Measurements from ENCODE around the gene MLH3. TPM values are rescaled to one million over a fixed set of nuclear protein-coding genes. Genes with fewer than 3 reads are reported as not detected.

The MLH3 gene
- total and polyA plus RNA-seq, 2 of the 13 experiments (the other 11 are each of a cell fraction or from before 2014, with no cell fraction given) = 14.4 to 24.8 TPM

DNA sequence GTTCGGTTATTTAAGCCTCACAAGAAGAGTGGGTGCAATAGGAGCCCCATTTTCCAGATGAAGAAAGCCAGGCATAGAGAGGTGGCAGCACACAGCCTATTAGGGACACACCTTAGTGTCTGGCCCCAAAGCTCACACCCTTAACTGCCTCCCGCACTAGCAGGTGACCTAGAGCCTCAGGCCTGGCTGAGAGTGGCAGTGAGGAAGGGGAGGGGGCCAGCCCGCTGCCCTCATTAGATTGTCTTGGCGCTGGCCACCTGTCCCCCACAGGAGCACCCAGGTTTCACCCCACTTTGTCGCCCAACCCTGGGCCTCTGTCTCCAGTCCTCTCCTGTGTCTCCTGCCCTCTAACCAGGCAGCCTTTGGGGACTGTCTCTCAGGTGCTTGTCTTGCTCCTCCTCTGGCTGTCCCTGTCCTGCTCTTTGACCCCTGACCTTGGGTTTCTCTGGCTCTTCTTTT is 77.3 kb downstream of the MLH3 start:
- ChIA-PET POLR2A (interaction anchor here (1.2 to 2.0 kb wide), 5 partner anchors 18 to 96 kb away, joined by 3 to 5 read pairs (median 4); partner anchors contain the start of genes EIF2B2, PGF and ZC2HC1C), CTCF (ENCODE audit: low intra/inter-chr PET ratio, low total read pairs) (no interaction called here)
- Histone ChIP-seq H3K36me3 (replicated peaks in 1 of 2; ENCODE audit: control insufficient read depth in 1 of 2, insufficient read depth in 2 of 2, low read length in 2 of 2) (no peaks in the 10 kb centered on the region), H3K9me3 (ENCODE audit: low read length) (no peaks in the 10 kb centered on the region), H2AFZ (ENCODE audit: low read length) (no peak overlapping the region), H3K4me2 (ENCODE audit: low read depth, low read length) (peak overlapping the region; percentile 70), H3K4me1 (ENCODE audit: insufficient read depth, low read length) (peaks cover 38% of the 10 kb centered on the region), H3K9ac (ENCODE audit: insufficient read depth, low read depth, low read length) (no peak overlapping the region), H3K79me2 (ENCODE audit: insufficient read depth, low read length) (no peaks in the 10 kb centered on the region), H3K4me3 (replicated peaks in 1 of 3; ENCODE audit: insufficient read depth in 1 of 3, low read depth in 2 of 3, low read length in 3 of 3) (peak overlapping the region in 1 of 3 experiments; percentile 15; a peak in 1 of 6 replicates), H3K27ac (ENCODE audit: extremely low read length, insufficient read depth, low read length) (no peak overlapping the region), H3K27me3 (ENCODE audit: control insufficient read depth in 1 of 2, insufficient read depth in 2 of 2, low read length in 2 of 2) (peaks cover 0 to 36% of the 10 kb centered on the region in 2 experiments; a peak in 3 of 5 replicates), H4K20me1 (ENCODE audit: insufficient read depth, low read length) (no peaks in the 10 kb centered on the region)
- DNase-seq (ENCODE audit: low spot score) (peak; percentile 39), FAIRE-seq (no peak), ATAC-seq (peak; percentile 60)
- no TSS peak for BruUV-seq (replicated peaks)
- TF ChIP-seq KLF6 (CRISPR knock-in tag; IDR thresholded peaks at IDR 0.05) = no peak
- no peak for TF ChIP-seq NFIC (IDR thresholded peaks at IDR 0.05; ENCODE audit: low read length)
- 0 out of 2 replicates have a peak, but pooled peaks have one; percentile 22 for TF ChIP-seq PHF21A (CRISPR knock-in tag; IDR thresholded peaks at IDR 0.05)
- TF ChIP-seq RARA (CRISPR knock-in tag; IDR thresholded peaks at IDR 0.05) = peak; percentile 57
- TF ChIP-seq SOX6 (IDR thresholded peaks at IDR 0.05) = no peak
- 0 out of 2 replicates have a peak, but pooled peaks have one; percentile 17 for TF ChIP-seq SOX6 (CRISPR knock-in tag; IDR thresholded peaks at IDR 0.05)
- peak; percentile 75 for TF ChIP-seq NR2F6 (IDR thresholded peaks at IDR 0.05)
- peak; percentile 39; the same call in 1 of the 2 replicates for TF ChIP-seq NR2F6 (CRISPR knock-in tag; IDR thresholded peaks at IDR 0.05)
- no peak for TF ChIP-seq TOPORS (CRISPR knock-in tag; IDR thresholded peaks at IDR 0.05)
- 54% methylated on average over 2 of the region's 5 CpGs for WGBS (ENCODE audit: low lambda C conversion rate)
- intact Hi-C loops (cut with micrococcal nuclease; ENCODE audit: unreplicated experiment) = no loop called here
- in situ Hi-C loops (cut with HindIII; ENCODE audit: extremely low pct_ligation_motif_present, low pct_unique_long_range_greater_than_20kb) = no loop called here

DNA sequence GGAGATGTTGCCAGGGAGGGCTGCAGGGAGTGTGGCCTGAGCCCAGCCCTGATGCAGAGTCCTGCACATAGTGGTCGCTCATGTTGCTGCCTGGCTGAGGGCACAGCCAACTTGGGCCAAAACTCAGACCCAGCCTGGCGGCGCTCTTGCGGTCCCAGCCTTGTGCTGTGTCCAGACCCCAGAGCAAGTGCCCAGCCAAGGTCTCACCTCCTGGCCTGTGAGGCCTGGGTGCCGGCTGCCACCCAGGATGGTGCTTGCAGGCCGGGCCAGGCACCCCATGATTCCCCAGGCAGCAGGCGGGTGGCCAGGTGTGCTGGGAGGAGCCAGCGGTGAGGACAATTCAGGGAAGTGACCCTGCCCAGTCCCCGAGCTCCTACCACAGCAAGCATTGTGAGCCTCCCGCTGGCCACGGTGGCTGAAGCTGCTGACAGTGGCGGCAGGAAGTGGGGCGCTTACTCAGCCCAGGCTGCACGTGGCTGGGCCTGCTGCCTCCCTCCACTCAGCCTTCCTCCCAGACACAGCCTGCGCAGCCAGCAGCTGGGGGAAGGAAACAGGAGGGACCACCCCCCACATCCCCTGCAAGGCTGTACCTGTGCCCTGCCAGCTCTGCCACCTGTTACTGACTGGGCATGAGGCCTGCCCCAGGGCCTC is 78.1 kb downstream of the MLH3 start:
- Histone ChIP-seq H3K27ac (ENCODE audit: extremely low read length, insufficient read depth, low read length) (no peak overlapping the region), H4K20me1 (ENCODE audit: insufficient read depth, low read length) (no peaks in the 10 kb centered on the region), H3K4me2 (ENCODE audit: low read depth, low read length) (no peak overlapping the region; the same call in 1 of the 2 replicates), H3K36me3 (replicated peaks in 1 of 2; ENCODE audit: control insufficient read depth in 1 of 2, insufficient read depth in 2 of 2, low read length in 2 of 2) (no peaks in the 10 kb centered on the region), H3K4me3 (replicated peaks in 1 of 3; ENCODE audit: insufficient read depth in 1 of 3, low read depth in 2 of 3, low read length in 3 of 3) (no peak overlapping the region; a peak in 1 of 6 replicates), H3K79me2 (ENCODE audit: insufficient read depth, low read length) (no peaks in the 10 kb centered on the region), H2AFZ (ENCODE audit: low read length) (no peak overlapping the region), H3K9ac (ENCODE audit: insufficient read depth, low read depth, low read length) (no peak overlapping the region), H3K4me1 (ENCODE audit: insufficient read depth, low read length) (peaks cover 30% of the 10 kb centered on the region), H3K27me3 (ENCODE audit: control insufficient read depth in 1 of 2, insufficient read depth in 2 of 2, low read length in 2 of 2) (peaks cover 0 to 30% of the 10 kb centered on the region in 2 experiments; a peak in 3 of 5 replicates), H3K9me3 (ENCODE audit: low read length) (no peaks in the 10 kb centered on the region)
- POLR2A ChIA-PET = interaction anchor here (0.7 to 1.4 kb wide), 3 partner anchors 18 to 675 kb away, joined by 3 read pairs; partner anchors contain the start of gene PGF
- BruUV-seq (replicated peaks) = no TSS peak
- WGBS (ENCODE audit: low lambda C conversion rate) = 20% methylated on average over 2 of the region's 15 CpGs
- ATAC-seq = peak; percentile 63
- no peak for FAIRE-seq
- intact Hi-C loops (cut with micrococcal nuclease; ENCODE audit: unreplicated experiment) (no loop called here), in situ Hi-C loops (cut with HindIII; ENCODE audit: extremely low pct_ligation_motif_present, low pct_unique_long_range_greater_than_20kb) (no loop called here)
- CTCF ChIA-PET (ENCODE audit: low intra/inter-chr PET ratio, low total read pairs) = no interaction called here
- DNase-seq (ENCODE audit: low spot score) = no peak
- TF ChIP-seq RFXANK (CRISPR knock-in tag; IDR thresholded peaks at IDR 0.05) (no peak), ZNF160 (CRISPR knock-in tag; IDR thresholded peaks at IDR 0.05) (no peak), MAFG (CRISPR knock-in tag; IDR thresholded peaks at IDR 0.05) (no peak), ZNF761 (CRISPR knock-in tag; conservative IDR thresholded peaks at IDR 0.05) (no peak)
- TF ChIP-seq, protein P1, sequence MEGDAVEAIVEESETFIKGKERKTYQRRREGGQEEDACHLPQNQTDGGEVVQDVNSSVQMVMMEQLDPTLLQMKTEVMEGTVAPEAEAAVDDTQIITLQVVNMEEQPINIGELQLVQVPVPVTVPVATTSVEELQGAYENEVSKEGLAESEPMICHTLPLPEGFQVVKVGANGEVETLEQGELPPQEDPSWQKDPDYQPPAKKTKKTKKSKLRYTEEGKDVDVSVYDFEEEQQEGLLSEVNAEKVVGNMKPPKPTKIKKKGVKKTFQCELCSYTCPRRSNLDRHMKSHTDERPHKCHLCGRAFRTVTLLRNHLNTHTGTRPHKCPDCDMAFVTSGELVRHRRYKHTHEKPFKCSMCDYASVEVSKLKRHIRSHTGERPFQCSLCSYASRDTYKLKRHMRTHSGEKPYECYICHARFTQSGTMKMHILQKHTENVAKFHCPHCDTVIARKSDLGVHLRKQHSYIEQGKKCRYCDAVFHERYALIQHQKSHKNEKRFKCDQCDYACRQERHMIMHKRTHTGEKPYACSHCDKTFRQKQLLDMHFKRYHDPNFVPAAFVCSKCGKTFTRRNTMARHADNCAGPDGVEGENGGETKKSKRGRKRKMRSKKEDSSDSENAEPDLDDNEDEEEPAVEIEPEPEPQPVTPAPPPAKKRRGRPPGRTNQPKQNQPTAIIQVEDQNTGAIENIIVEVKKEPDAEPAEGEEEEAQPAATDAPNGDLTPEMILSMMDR (CRISPR knock-in tag; IDR thresholded peaks at IDR 0.05) = peak; percentile 19; the same call in 1 of the 2 replicates
- TF ChIP-seq, protein P2, sequence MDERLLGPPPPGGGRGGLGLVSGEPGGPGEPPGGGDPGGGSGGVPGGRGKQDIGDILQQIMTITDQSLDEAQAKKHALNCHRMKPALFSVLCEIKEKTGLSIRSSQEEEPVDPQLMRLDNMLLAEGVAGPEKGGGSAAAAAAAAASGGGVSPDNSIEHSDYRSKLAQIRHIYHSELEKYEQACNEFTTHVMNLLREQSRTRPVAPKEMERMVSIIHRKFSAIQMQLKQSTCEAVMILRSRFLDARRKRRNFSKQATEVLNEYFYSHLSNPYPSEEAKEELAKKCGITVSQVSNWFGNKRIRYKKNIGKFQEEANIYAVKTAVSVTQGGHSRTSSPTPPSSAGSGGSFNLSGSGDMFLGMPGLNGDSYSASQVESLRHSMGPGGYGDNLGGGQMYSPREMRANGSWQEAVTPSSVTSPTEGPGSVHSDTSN (CRISPR knock-in tag; IDR thresholded peaks at IDR 0.05) = no peak

Measured in HepG2 (cell line).